Uterus (tissue), 4 donors: ENCODE results near the gene RPS6KC1. TPM values are rescaled to one million over a fixed set of nuclear protein-coding genes. Genes with fewer than 3 reads are reported as not detected.

Experiments
- DNase-seq, 2 donors: peaks; one replicate each; pipeline ENCODE4 v3.0.0-alpha.2; 2019 to 2020
- H3K27ac ChIP-seq, 2 donors: fragments of 200-600 bp; sonication (generic); 1 replicate in 1 of 2; 2 replicates in 1 of 2; pipeline ENCODE4 v1.5.1; 2016 to 2018
- H3K27me3 ChIP-seq, 2 donors: fragments of 200-600 bp; sonication (generic); one replicate each; pipeline ENCODE4 v1.5.1; 2018 to 2019; ENCODE audit warnings: control low read depth in 1 of 2
- H3K36me3 ChIP-seq, 2 donors: fragments of 200-600 bp; sonication (generic); one replicate each; pipeline ENCODE4 v1.5.1; 2019; ENCODE audit warnings: control low read depth in 1 of 2
- H3K4me1 ChIP-seq, 2 donors: fragments of 200-600 bp; sonication (generic); one replicate each; pipeline ENCODE4 v1.5.1; 2018 to 2019; ENCODE audit warnings: control low read depth in 1 of 2
- H3K4me3 ChIP-seq, 2 donors: fragments of 200-600 bp; sonication (generic); 1 replicate in 1 of 2; 2 replicates in 1 of 2; pipeline ENCODE4 v1.5.1; 2018 to 2019; ENCODE audit warnings: mild to moderate bottlenecking in 1 of 2
- H3K9me3 ChIP-seq, 2 donors: fragments of 200-600 bp; sonication (generic); one replicate each; pipeline ENCODE4 v1.5.1; 2019; ENCODE audit warnings: control low read depth in 1 of 2
- CTCF ChIP-seq, 4 experiments: fragments of 200-600 bp in 2 of 4; fragments of 450-650 bp in 2 of 4; sonication (generic) in 2 of 4; IDR thresholded peaks; one replicate each; pipeline ENCODE4 v1.5.1; 2016 to 2019; ENCODE audit warnings: antibody characterized with exemption in 4 of 4, mild to moderate bottlenecking in 2 of 4, moderate library complexity in 1 of 4
- POLR2A ChIP-seq, 2 donors: fragments of 450-650 bp; IDR thresholded peaks; one replicate each; pipeline ENCODE4 v1.6.1; 2016; ENCODE audit warnings: antibody characterized with exemption in 2 of 2, mild to moderate bottlenecking in 1 of 2, moderate library complexity in 1 of 2
- intact Hi-C: fragments of 100-400 bp; cut with DNase I; formaldehyde crosslinking; loops from one replicate; pipeline ENCODE4 v1.15.1; 2023; ENCODE audit warnings: low total_unique reads
- total RNA-seq, 4 donors: library from RNA; depleted of rRNA in 3 of 4; stranded (reverse); fragments of >200 nt in 3 of 4; gene quantifications; one replicate each; pipeline versions ENCODE4 v1.1.0 to v1.2.4, GENCODE V29; 2014 to 2023
- donor health status: DM: yes; HTN: yes; CAD: no.

Gene RPS6KC1
- total RNA-seq, 4 donors from 2014 or later = 9.2 to 64.2 (median 22.3) TPM

- TF ChIP-seq POLR2A (IDR thresholded peaks at IDR 0.05) = no peak
- no peak for TF ChIP-seq CTCF (IDR thresholded peaks at IDR 0.05)
- Histone ChIP-seq H3K9me3 (no peaks in the 10 kb centered on the region), H3K4me1 (no peaks in the 10 kb centered on the region), H3K4me3 (no peak overlapping the region), H3K27ac (no peak overlapping the region), H3K27me3 (no peaks in the 10 kb centered on the region), H3K36me3 (no peaks in the 10 kb centered on the region)
- no peak for DNase-seq
- intact Hi-C loops = no loop called here
These were observed 216.1 kb downstream of the RPS6KC1 start for GRCh38 chr1:213266983-213267772.

- intact Hi-C loops = no loop called here
- H3K27ac ChIP-seq = no peak overlapping the region
- H3K27me3 ChIP-seq = no peaks in the 10 kb centered on the region
- no peaks in the 10 kb centered on the region for H3K4me1 ChIP-seq
- H3K36me3 ChIP-seq = no peaks in the 10 kb centered on the region
- DNase-seq = no peak
- no peak for TF ChIP-seq POLR2A (IDR thresholded peaks at IDR 0.05)
- no peak for TF ChIP-seq CTCF (IDR thresholded peaks at IDR 0.05)
- H3K4me3 ChIP-seq = no peak overlapping the region
- no peaks in the 10 kb centered on the region for H3K9me3 ChIP-seq
These were observed 217.2 kb downstream of the RPS6KC1 start for GRCh38 chr1:213268221-213268620.

- no peak for TF ChIP-seq CTCF (IDR thresholded peaks at IDR 0.05)
- TF ChIP-seq POLR2A (IDR thresholded peaks at IDR 0.05) = no peak
- H3K9me3 ChIP-seq = no peaks in the 10 kb centered on the region
- no peaks in the 10 kb centered on the region for H3K36me3 ChIP-seq
These were observed 218.8 kb downstream of the RPS6KC1 start for GRCh38 chr1:213269829-213270228.

GRCh38 chr1:213273546-213273945 lies 222.5 kb downstream of the RPS6KC1 start:
- Histone ChIP-seq H3K9me3 (no peaks in the 10 kb centered on the region), H3K4me3 (no peak overlapping the region), H3K27ac (no peak overlapping the region), H3K36me3 (no peaks in the 10 kb centered on the region), H3K4me1 (no peaks in the 10 kb centered on the region), H3K27me3 (no peaks in the 10 kb centered on the region)
- intact Hi-C loops = no loop called here
- no peak for DNase-seq
- TF ChIP-seq POLR2A (IDR thresholded peaks at IDR 0.05) = no peak
- TF ChIP-seq CTCF (IDR thresholded peaks at IDR 0.05) = no peak

More at GRCh38 chr1:213269829-213270228, 218.8 kb downstream of the RPS6KC1 start:
- H3K4me3 ChIP-seq = no peak overlapping the region
- DNase-seq = no peak
- H3K27ac ChIP-seq = no peak overlapping the region
- intact Hi-C loops = no loop called here
- H3K27me3 ChIP-seq = no peaks in the 10 kb centered on the region
- H3K4me1 ChIP-seq = no peaks in the 10 kb centered on the region

- H3K27me3 ChIP-seq = no peaks in the 10 kb centered on the region
- no peak overlapping the region for H3K4me3 ChIP-seq
- no peak overlapping the region for H3K27ac ChIP-seq
- TF ChIP-seq POLR2A (IDR thresholded peaks at IDR 0.05) (no peak), CTCF (IDR thresholded peaks at IDR 0.05) (no peak)
- DNase-seq = no peak
- intact Hi-C loops = no loop called here
- H3K4me1 ChIP-seq = no peaks in the 10 kb centered on the region
- no peaks in the 10 kb centered on the region for H3K36me3 ChIP-seq
- no peaks in the 10 kb centered on the region for H3K9me3 ChIP-seq
These were observed 223.1 kb downstream of the RPS6KC1 start for GRCh38 chr1:213274140-213274539.
